Lower leg skin (tissue), 4 donors: ENCODE data around the gene OVCH1. TPM values are rescaled to one million over a fixed set of nuclear protein-coding genes. Genes with fewer than 3 reads are reported as not detected.
A peak's percentile ranks its signal among the peaks of the same experiment; 100 is the strongest.

Experiments used
- DNase-seq, 2 donors: peaks; one replicate each; pipeline ENCODE4 v3.0.0-alpha.2; 2019; ENCODE audit warnings: low spot score in 2 of 2
- H3K4me3 ChIP-seq: fragments of 200-600 bp; sonication (generic); 2 replicates; pipeline ENCODE4 v1.5.1; 2017; ENCODE audit warnings: mild to moderate bottlenecking, low read depth; ENCODE audit not compliant: poor library complexity, severe bottlenecking
- POLR2A ChIP-seq, 2 donors: fragments of 450-650 bp; IDR thresholded peaks; one replicate each; pipeline ENCODE4 v1.6.1; 2016 to 2017; ENCODE audit warnings: antibody characterized with exemption in 2 of 2, mild to moderate bottlenecking in 1 of 2, moderate library complexity in 1 of 2
- WGBS, 2 donors: methylation state at CpG; one replicate each; pipeline ENCODE4 v1.1.5; 2018; 5-methylcytosine and 5-hydroxymethylcytosine counted together
- intact Hi-C: fragments of 100-400 bp; cut with DNase I; formaldehyde crosslinking; loops from one replicate; pipeline ENCODE4 v1.15.0; 2023; ENCODE audit warnings: low total_unique reads
- total RNA-seq, 4 donors: library from RNA; depleted of rRNA; stranded (reverse); fragments of >200 nt; gene quantifications; one replicate each; pipeline ENCODE4 v1.1.0, GENCODE V29; 2016
- TF ChIP-seq, protein P1 (sequence below), 3 donors: fragments of 450-650 bp; IDR thresholded peaks; one replicate each; pipeline ENCODE4 v1.5.1; 2016; ENCODE audit warnings: antibody characterized with exemption in 3 of 3, mild to moderate bottlenecking in 3 of 3, moderate library complexity in 2 of 3

OVCH1 gene
- total RNA-seq, 4 donors from 2014 or later, result 0.19 TPM; not detected in 3

DNA sequence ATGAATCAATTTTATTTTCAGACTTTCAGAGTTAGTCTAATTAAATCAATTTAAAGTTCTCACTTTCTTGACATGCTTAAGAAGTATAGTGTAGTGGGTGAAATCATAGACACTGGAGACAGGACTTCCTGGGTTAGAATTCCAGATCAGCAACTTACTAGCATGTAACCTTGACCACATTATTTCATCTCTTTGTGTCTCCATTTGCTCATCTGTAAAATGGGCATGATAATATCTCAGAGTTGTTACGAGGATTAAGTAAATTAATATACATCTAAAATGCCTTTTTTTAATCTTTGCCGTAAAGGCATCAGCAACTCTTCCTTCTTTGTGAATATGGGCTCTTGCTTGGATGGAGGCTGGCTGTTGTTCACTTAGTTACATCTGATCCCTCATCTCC lies 115.2 kb downstream of the OVCH1 start:
- no peak for TF ChIP-seq POLR2A (IDR thresholded peaks at IDR 0.05)
- TF ChIP-seq, protein P1, sequence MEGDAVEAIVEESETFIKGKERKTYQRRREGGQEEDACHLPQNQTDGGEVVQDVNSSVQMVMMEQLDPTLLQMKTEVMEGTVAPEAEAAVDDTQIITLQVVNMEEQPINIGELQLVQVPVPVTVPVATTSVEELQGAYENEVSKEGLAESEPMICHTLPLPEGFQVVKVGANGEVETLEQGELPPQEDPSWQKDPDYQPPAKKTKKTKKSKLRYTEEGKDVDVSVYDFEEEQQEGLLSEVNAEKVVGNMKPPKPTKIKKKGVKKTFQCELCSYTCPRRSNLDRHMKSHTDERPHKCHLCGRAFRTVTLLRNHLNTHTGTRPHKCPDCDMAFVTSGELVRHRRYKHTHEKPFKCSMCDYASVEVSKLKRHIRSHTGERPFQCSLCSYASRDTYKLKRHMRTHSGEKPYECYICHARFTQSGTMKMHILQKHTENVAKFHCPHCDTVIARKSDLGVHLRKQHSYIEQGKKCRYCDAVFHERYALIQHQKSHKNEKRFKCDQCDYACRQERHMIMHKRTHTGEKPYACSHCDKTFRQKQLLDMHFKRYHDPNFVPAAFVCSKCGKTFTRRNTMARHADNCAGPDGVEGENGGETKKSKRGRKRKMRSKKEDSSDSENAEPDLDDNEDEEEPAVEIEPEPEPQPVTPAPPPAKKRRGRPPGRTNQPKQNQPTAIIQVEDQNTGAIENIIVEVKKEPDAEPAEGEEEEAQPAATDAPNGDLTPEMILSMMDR (IDR thresholded peaks at IDR 0.05), result no peak
- DNase-seq, result no peak
- intact Hi-C loops, result no loop called here
- WGBS, 2 donors, result 89 to 94% methylated on average over 2 of the region's 2 CpGs
- no peak overlapping the region for H3K4me3 ChIP-seq

DNA sequence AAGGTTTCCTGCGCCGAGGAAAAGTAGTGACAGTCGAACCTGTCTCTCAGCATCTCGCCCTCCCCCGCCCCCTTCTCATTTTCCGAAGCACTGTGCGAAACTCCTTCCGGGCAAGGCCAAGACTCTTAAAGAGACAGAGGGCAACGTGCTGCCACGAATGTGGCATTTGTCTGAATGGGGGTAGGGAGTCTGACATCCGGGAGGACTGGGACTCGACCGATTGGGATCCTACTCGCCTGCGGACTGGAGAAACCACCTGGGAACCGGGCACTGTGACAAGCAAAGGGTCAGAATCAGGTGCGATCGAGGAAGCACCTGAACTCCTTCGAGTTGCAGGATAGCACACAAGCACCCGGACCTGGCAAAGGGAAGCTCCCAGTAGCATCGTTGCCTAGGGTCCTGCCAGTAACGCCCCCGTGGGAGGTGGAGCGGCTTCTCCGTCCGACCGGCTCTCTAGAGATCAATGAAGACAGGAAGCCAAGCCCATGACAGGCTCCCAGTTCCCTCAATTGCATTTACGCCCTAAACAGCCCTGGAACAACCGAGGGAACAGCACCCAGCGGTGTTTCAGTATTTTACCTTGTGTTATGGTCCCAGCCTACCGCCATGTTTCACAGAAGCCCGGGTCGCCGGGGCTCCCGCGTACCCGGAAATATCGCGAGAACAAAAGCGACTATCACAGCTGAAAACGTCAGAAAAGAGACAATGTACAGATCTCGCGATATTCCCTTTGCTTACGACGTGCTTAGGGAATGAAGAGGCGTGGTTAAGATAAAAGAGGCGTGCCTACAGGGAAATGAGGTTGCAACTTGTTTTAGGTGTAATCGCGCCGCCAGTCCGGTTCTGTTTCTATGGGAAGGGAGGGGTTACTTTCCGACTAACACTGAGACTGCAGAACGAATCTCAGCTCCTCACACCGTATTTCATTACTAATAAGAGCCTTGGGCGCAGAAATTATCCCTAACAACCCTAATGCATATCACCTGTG lies 116.7 kb downstream of the OVCH1 start, which contains the start of gene ERGIC2:
ERGIC2 (minus strand) TSS at position 637 of the 988 bp plus-strand sequence. CDS start 9,539 bp downstream, outside the sequence.
- TF ChIP-seq, protein P1 (IDR thresholded peaks at IDR 0.05), result no peak
- TF ChIP-seq POLR2A (IDR thresholded peaks at IDR 0.05), result peak in 1 of 2 donors; percentile 17
- intact Hi-C loops, result no loop called here
- DNase-seq, result peak; percentile 95 to 98
- H3K4me3 ChIP-seq, result peak within 1 kb of the TSS; percentile 100
- WGBS, 2 donors, result 0 to 1% methylated on average over 46 to 55 of the region's 55 CpGs

Other genes with a start within 250 kb of the OVCH1 start
- 10 to 100 TPM; 20.8 to 48.2 (median 38.8) TPM for gene ERGIC2, start 116.5 kb downstream of the OVCH1 start, total RNA-seq